Common myeloid progenitor, CD34-positive (primary cell): Measurements from ENCODE around the gene HELZ2.
"Not testable (repeated sequence)": the region's sequence is repeated elsewhere in the genome, so short reads cannot be mapped to it uniquely, and the experiment has no call there.

Experiments used
- CTCF ChIA-PET: fragments of 350-600 bp; sonication (Branson Sonifier 250); formaldehyde crosslinking; loops from one replicate; lab custom pipeline; 2021; ENCODE audit warnings: antibody characterized with exemption; lab: Charles Lee
- POLR2A ChIA-PET: fragments of 350-600 bp; sonication (Branson Sonifier 250); formaldehyde crosslinking; loops from one replicate; lab custom pipeline; 2021; ENCODE audit warnings: antibody characterized with exemption; lab: Charles Lee
- DNase-seq, 3 donors: peaks; one replicate each; pipeline versions ENCODE4 v3.0.0 to v3.0.0-alpha.2; 2013
- H3K27ac ChIP-seq, 2 experiments: 1 replicate in 1 of 2; 2 replicates in 1 of 2; pipeline ENCODE4 v1.7.0; 2013; ENCODE audit warnings: inconsistent platforms in 2 of 2, low read length in 2 of 2, mild to moderate bottlenecking in 2 of 2, low read depth in 1 of 2, moderate library complexity in 1 of 2; ENCODE audit not compliant: severe bottlenecking in 2 of 2, insufficient read depth in 1 of 2, poor library complexity in 1 of 2
- H3K27me3 ChIP-seq, 5 experiments: replicated peaks in 2 of 5; 1 replicate in 3 of 5; 2 replicates in 2 of 5; pipeline versions ENCODE4 v1.6.1 to v1.7.0; 2013; ENCODE audit warnings: low read length in 4 of 5, mild to moderate bottlenecking in 2 of 5, moderate library complexity in 2 of 5, inconsistent platforms in 1 of 5; ENCODE audit not compliant: insufficient read depth in 5 of 5, control insufficient read depth in 4 of 5
- H3K36me3 ChIP-seq, 4 experiments: 1 replicate in 2 of 4; 2 replicates in 2 of 4; pipeline versions ENCODE4 v1.6.1 to v1.7.0; 2013; ENCODE audit warnings: low read length in 3 of 4, control low read depth in 1 of 4, mild to moderate bottlenecking in 1 of 4; ENCODE audit not compliant: control insufficient read depth in 4 of 4, insufficient read depth in 4 of 4
- H3K4me1 ChIP-seq, 4 experiments: 1 replicate in 3 of 4; 2 replicates in 1 of 4; pipeline versions ENCODE4 v1.6.1 to v1.7.1; 2013; ENCODE audit warnings: low read length in 3 of 4, mild to moderate bottlenecking in 3 of 4, control low read depth in 1 of 4, inconsistent platforms in 1 of 4, moderate library complexity in 1 of 4; ENCODE audit not compliant: control insufficient read depth in 4 of 4, insufficient read depth in 4 of 4; ENCODE audit errors: control extremely low read depth in 1 of 4
- H3K4me3 ChIP-seq, 7 experiments: 1 replicate in 4 of 7; 2 replicates in 3 of 7; pipeline versions ENCODE4 v1.5.1 to v1.7.0; 2013; ENCODE audit warnings: mild to moderate bottlenecking in 7 of 7, low read length in 6 of 7, moderate library complexity in 6 of 7, inconsistent platforms in 2 of 7, low read depth in 2 of 7, control low read depth in 1 of 7; ENCODE audit not compliant: insufficient read depth in 4 of 7, control insufficient read depth in 1 of 7; ENCODE audit errors: extremely low read depth in 1 of 7
- H3K9me3 ChIP-seq, 5 experiments: 1 replicate in 4 of 5; 2 replicates in 1 of 5; pipeline versions ENCODE4 v1.6.1 to v1.7.1; 2013; ENCODE audit warnings: low read length in 4 of 5, mild to moderate bottlenecking in 2 of 5, inconsistent platforms in 1 of 5, low read depth in 1 of 5, moderate library complexity in 1 of 5; ENCODE audit not compliant: control insufficient read depth in 4 of 5, insufficient read depth in 2 of 5; ENCODE audit errors: control extremely low read depth in 1 of 5
- WGBS: methylation state at CpG from one replicate; pipeline ENCODE4 v1.1.5; 2013; ENCODE audit not compliant: insufficient coverage; 5-methylcytosine and 5-hydroxymethylcytosine counted together

Gene HELZ2

DNA sequence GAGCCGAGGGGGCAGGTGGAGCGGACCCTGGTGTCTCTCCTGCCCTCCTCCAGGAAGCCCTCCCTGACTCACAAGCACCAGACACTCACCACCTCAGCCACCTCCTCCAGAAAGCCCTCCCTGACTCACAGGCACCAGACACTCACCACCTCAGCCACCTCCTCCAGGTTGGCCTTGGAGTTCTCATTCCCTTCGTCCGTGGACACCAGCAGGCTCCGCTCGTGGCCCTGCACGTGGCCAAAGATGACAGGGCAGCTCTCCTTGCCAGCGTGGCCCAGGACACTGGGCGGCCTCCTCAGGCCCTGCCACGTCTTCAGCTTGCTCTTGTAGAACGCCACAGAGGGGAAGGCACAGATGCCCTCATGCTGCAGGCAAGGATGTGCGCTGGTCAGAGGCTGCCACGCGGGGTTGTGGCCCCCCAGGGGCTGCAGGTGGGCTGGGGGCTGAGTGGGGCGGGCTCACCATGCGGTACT, 13.7 kb downstream of the HELZ2 start:
- H3K36me3 ChIP-seq = peaks cover 0 to 13% (median 0%) of the 10 kb centered on the region in 4 experiments
- 98% methylated on average over 16 of the region's 16 CpGs for WGBS
- H3K9me3 ChIP-seq = no peaks in the 10 kb centered on the region
- ChIA-PET CTCF (interaction anchor here (0.9 to 1.0 kb wide), 2 partner anchors 9 to 98 kb away, joined by 3 read pairs; partner anchors contain the start of gene RTEL1), POLR2A (no interaction called here)
- DNase-seq = no peak
- peaks cover 0 to 12% (median 0%) of the 10 kb centered on the region in 5 experiments for H3K27me3 ChIP-seq
- H3K27ac ChIP-seq = no peak overlapping the region
- no peaks in the 10 kb centered on the region for H3K4me1 ChIP-seq
- no peak overlapping the region for H3K4me3 ChIP-seq

DNA sequence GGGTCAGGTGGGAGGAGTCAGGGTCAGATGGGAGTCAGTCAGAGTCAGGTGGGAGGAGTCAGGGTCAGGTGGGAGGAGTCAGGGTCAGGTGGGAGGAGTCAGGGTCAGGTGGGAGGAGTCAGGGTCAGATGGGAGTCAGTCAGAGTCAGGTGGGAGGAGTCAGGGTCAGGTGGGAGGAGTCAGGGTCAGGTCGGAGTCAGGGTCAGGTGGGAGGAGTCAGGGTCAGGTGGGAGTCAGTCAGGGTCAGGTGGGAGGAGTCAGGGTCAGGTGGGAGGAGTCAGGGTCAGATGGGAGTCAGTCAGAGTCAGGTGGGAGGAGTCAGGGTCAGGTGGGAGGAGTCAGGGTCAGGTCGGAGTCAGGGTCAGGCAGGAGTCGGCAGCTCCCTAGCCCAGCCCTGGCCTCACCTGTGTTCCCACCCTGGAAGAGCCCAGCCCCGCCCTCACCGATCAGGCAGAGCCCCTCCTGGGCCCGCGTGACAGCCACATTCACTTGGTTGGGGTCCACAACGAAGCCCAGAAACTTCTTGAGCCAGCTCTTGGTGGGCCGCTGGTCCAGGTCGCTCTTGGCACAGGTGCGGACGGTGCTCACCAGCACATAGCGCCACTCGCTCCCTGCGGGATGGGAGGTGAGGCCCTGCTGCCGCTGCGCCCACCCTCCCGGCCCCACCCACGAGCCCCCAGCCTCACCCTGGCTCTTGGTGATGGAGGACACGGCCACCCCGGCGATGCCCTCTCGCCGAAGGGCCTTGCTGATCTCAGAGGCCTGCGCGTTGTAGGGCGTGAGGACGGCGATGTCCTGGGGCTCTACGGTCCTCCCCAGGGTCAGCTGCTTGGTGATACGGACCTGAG, 14.3 kb downstream of the HELZ2 start:
- H3K27ac ChIP-seq, H3K4me1 ChIP-seq, H3K4me3 ChIP-seq, DNase-seq, H3K9me3 ChIP-seq, POLR2A ChIA-PET, CTCF ChIA-PET: not testable (repeated sequence)
- peaks cover 0 to 13% (median 0%) of the 10 kb centered on the region in 5 experiments for H3K27me3 ChIP-seq
- 98% methylated on average over 24 of the region's 31 CpGs for WGBS
- H3K36me3 ChIP-seq = peaks cover 0 to 13% (median 0%) of the 10 kb centered on the region in 4 experiments

DNA sequence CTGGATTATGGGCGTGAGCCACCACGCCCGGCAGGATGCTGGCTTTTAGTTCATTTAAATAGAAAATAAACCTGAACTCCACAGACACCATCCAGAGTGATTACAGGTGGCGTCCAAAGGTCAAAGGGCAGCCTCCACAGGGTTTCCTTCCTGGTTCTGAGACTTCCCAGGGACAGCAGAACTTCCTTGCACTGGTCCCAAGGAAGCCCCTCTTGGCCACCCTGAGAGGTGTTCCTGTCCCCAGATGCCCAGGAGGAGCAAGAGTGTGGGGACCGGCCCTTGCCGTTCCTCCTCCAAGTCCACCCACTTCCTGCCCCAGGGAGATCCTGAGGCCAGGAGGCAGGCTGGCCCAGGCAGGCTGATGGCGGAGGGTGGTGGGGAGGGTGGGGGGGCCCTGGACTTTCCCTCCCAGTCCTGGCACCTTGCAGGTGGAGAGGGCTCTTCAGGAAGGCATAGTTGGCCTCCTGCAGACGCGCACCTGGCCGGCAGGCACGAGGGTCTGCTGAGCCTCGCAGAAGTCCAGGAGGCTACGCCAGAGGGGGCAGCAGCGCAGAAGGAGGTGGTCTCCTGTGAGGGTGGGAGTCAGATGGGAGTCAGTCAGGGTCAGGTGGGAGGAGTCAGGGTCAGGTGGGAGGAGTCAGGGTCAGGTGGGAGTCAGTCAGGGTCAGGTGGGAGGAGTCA, 15.1 kb downstream of the HELZ2 start:
- 98% methylated on average over 7 of the region's 14 CpGs for WGBS
- Histone ChIP-seq H3K9me3 (no peaks in the 10 kb centered on the region), H3K4me1 (peaks cover 0 to 8% (median 7%) of the 10 kb centered on the region in 4 experiments), H3K27me3 (peaks cover 0 to 11% (median 2%) of the 10 kb centered on the region in 5 experiments), H3K27ac (no peak overlapping the region), H3K36me3 (peaks cover 0 to 13% (median 0%) of the 10 kb centered on the region in 4 experiments), H3K4me3 (no peak overlapping the region)
- no peak for DNase-seq
- ChIA-PET CTCF (no interaction called here), POLR2A (no interaction called here)

DNA sequence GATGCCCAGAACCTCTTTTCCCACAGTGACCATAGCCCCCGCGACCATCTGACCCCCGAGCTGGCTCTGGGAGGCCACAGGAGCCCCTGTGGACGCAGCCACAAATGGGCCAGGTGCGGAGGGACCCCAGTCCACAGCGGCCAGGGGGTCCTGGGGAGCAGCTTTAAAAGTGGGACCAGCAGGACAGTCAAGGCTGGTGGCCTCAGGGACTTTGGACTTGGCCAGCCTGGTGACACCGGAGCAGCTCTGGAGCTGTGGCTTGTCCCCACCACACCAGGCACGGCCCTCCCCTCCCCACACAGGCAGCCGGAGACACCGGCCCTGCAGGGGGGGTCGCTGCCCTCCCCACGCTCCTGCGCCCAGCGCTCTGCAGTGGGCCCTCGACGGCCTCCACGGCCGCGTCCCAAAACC, 16.6 kb downstream of the HELZ2 start:
- ChIA-PET POLR2A (interaction anchor here (0.6 to 1.3 kb wide), 2 partner anchors 11 to 124 kb away, joined by 3 to 4 read pairs; no protein-coding TSS in a partner anchor), CTCF (interaction anchor here (0.9 to 1.3 kb wide), 3 partner anchors 8 to 28 kb away, joined by 3 to 5 read pairs (median 3); no protein-coding TSS in a partner anchor)
- H3K27ac ChIP-seq = no peak overlapping the region
- H3K36me3 ChIP-seq = peaks cover 0 to 7% (median 0%) of the 10 kb centered on the region in 4 experiments
- 95% methylated on average over 8 of the region's 19 CpGs for WGBS
- no peaks in the 10 kb centered on the region for H3K9me3 ChIP-seq
- H3K4me3 ChIP-seq = no peak overlapping the region
- peaks cover 0 to 21% (median 19%) of the 10 kb centered on the region in 4 experiments for H3K4me1 ChIP-seq
- H3K27me3 ChIP-seq = peaks cover 0 to 11% (median 2%) of the 10 kb centered on the region in 5 experiments
- DNase-seq = no peak

DNA sequence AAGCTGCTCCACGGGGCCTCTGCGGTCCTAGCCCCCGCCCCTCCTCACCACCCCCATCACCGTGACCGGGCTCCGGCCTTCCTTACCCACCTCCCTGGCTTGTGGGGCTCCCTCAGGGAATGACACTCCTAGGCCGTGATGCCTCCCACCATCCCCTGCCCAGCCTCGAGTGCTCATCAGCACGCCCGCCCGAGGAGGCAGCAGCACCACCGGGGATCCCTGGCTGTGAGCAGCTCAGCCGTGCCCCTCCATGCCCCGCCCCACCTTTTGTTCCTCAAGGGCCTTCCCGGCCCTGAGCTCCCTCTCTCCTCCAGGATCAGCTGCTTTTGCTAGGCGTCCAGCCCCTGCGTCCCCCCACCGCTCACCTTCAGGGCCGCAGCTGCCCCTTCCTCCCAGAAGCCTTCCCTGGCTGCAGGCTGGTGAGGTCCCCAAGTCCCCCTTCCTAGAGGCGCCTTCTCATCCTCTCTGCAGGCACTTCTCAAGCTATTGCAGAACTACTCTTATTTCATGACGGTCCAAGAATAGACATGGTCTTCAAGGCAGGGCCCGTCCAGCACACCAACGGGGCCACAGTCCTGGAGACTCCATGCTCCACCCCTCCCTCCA, 17.1 kb downstream of the HELZ2 start:
- Histone ChIP-seq H3K36me3 (peaks cover 0 to 7% (median 0%) of the 10 kb centered on the region in 4 experiments), H3K27ac (no peak overlapping the region), H3K4me1 (peaks cover 0 to 25% (median 22%) of the 10 kb centered on the region in 4 experiments), H3K9me3 (no peaks in the 10 kb centered on the region), H3K4me3 (no peak overlapping the region), H3K27me3 (peaks cover 0 to 11% (median 2%) of the 10 kb centered on the region in 5 experiments)
- 92% methylated on average over 20 of the region's 23 CpGs for WGBS
- no peak for DNase-seq
- ChIA-PET POLR2A (interaction anchor here (1.3 kb wide), 1 partner anchor 12 kb away, joined by 3 read pairs; no protein-coding TSS in a partner anchor), CTCF (interaction anchor here (0.9 to 1.3 kb wide), 3 partner anchors 9 to 28 kb away, joined by 3 to 5 read pairs (median 3); no protein-coding TSS in a partner anchor)

DNA sequence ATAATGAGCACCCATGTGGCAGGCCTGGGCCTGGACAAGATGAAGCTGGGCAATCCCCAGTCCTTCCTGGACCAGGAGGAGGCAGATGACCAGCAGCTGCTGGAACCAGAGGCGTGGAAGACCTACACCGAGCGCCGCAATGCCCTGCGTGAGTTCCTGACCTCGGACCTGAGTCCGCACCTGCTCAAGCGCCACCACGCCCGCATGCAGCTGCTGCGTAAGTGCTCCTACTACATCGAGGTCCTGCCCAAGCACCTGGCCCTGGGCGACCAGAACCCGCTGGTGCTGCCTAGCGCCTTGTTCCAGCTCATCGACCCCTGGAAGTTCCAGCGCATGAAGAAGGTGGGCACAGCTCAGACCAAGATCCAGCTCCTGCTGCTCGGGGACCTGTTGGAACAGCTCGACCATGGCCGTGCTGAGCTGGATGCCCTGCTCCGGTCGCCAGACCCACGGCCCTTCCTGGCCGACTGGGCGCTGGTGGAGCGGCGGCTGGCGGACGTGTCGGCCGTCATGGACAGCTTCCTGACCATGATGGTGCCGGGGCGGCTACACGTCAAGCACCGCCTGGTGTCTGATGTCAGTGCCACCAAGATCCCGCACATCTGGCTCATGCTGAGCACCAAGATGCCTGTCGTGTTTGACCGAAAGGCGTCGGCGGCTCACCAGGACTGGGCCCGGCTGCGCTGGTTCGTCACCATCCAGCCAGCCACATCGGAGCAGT, 18.2 kb downstream of the HELZ2 start:
- no peaks in the 10 kb centered on the region for H3K9me3 ChIP-seq
- peaks cover 0 to 2% (median 0%) of the 10 kb centered on the region in 4 experiments for H3K36me3 ChIP-seq
- DNase-seq = no peak
- CTCF ChIA-PET = interaction anchor here (0.9 to 2.0 kb wide), 7 partner anchors 9 to 26 kb away, joined by 3 to 7 read pairs (median 4); partner anchors contain the start of gene PTK6
- no peak overlapping the region for H3K27ac ChIP-seq
- H3K4me1 ChIP-seq = peaks cover 0 to 25% (median 22%) of the 10 kb centered on the region in 4 experiments
- peaks cover 0 to 11% (median 2%) of the 10 kb centered on the region in 5 experiments for H3K27me3 ChIP-seq
- POLR2A ChIA-PET = interaction anchor here (0.6 to 1.3 kb wide), 3 partner anchors 13 to 158 kb away, joined by 3 read pairs; no protein-coding TSS in a partner anchor
- WGBS = 97% methylated on average over 45 of the region's 45 CpGs
- no peak overlapping the region for H3K4me3 ChIP-seq
